ENCODE measurements around the gene SYNPO2.
"Not testable (repeated sequence)": the region's sequence is repeated elsewhere in the genome, so short reads cannot be mapped to it uniquely, and the experiment has no call there.

Gene SYNPO2

DNA sequence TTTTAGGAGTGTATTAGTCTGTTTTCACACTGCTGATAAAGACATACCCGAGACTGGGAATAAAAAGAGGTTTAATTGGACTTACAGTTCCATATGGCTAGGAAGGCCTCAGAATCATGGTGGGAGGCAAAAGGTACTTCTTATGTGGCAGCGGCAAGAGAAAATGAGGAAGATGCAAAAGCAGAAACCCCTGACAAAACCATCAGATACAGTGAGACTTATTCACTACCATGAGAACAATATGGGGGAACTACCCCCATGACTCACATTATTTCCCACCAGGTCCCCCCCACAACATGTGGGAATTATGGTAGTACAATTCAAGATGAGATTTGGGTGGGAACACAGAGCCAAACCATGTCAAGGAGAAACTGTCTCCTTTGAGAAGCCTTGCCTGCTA lies 121.6 kb downstream of the SYNPO2 start:
- not testable (repeated sequence) for DNase-seq

DNA sequence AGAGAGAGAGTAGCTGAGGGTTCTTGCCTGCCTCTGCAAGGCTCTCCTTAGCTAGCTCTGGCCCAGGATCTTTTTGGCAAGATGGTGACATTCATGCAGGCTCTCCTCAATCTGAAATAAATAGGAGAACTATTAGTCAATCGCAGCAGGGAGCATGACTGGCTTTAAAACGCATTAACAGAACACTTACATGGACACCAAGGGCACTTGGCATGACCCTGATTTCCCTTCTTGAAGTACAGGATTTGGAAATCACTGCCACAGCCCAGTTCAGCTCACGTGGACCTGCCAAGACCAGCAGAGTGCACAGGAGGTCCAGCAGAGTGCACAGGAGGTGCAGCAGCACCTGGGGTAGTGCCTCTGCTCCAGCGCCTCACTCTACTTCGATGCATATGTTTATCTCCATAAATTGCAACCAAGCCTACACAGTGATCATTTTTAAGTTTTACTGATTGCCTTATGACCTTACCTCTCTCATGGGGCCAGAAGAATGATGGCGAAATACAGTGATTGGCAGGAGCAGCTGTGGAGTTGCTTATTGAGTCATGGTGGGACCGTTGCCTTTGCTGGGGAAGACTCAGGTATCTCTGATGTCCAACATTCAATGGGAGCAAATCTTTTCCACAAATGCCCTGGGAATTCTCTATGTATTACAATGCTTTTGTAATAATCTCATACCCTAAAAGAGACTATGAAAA lies 122.4 kb downstream of the SYNPO2 start:
- DNase-seq: no peak

DNA sequence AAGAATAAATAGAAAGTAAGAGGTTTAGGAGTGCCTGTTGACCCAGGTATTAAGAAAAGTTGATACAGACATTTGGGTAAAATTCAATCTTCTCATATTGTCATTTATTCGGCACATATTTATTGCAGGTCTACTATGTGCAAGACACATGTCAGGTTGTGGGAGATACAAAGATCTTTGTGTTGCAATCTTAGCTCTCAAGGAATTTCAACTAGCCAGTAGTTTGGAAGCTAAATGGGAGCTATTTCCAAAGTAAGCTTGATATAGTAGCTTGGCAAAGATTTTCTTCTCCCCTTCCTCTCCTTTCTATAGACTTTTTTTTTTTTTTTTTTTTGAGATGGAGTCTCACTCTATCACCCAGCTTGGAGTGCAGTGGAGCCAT lies 122.9 kb downstream of the SYNPO2 start:
- no peak for DNase-seq

GRCh38 chr4:119014658-119015057 lies 126.0 kb downstream of the SYNPO2 start:
- DNase-seq: no peak

DNA sequence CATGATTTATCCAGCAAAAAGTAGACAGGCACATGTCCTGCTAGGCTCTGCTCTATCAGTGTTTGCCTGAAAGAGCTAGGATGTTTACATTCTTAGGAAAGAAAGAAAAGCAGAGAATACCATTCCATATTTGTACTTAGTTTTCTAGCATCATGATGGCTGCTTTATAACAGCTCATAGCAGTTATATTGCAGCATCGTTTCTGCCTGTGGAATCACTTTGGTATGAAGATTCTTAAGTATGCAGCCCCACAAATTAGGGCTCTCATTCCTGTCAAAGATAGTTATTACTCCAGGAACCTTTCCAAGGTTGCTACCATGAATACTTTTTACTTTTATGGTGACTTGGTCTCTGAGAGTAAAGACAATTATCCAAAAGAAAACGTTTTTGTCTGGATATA lies 128.0 kb downstream of the SYNPO2 start:
- no peak for DNase-seq

GRCh38 chr4:119017636-119018035 lies 129.0 kb downstream of the SYNPO2 start:
- DNase-seq: no peak

GRCh38 chr4:119020158-119020557 lies 131.5 kb downstream of the SYNPO2 start:
- DNase-seq: no peak

- DNase-seq: not testable (repeated sequence)
Measured at GRCh38 chr4:119022520-119022919, 133.9 kb downstream of the SYNPO2 start.

DNA sequence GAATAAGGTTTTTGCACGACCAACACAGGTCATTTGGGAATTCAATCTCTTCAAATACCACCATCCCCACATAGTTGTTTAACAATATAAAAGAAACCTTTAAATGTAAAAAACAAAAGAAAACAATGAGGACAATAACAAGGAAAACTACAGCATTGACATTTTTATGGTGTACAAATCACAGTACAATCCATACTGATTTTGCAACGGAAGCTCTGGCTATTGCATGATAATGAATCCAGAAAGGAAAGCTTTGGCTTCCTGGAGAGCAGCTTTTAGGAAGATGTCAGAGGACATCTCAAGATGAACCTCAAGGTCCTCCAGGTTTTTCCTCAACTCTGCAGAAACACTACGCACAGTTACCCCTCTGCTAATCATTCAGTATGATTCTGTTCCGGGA lies 135.4 kb downstream of the SYNPO2 start:
- no peak for DNase-seq

GRCh38 chr4:119025420-119025819 lies 136.8 kb downstream of the SYNPO2 start:
- DNase-seq: no peak

DNA sequence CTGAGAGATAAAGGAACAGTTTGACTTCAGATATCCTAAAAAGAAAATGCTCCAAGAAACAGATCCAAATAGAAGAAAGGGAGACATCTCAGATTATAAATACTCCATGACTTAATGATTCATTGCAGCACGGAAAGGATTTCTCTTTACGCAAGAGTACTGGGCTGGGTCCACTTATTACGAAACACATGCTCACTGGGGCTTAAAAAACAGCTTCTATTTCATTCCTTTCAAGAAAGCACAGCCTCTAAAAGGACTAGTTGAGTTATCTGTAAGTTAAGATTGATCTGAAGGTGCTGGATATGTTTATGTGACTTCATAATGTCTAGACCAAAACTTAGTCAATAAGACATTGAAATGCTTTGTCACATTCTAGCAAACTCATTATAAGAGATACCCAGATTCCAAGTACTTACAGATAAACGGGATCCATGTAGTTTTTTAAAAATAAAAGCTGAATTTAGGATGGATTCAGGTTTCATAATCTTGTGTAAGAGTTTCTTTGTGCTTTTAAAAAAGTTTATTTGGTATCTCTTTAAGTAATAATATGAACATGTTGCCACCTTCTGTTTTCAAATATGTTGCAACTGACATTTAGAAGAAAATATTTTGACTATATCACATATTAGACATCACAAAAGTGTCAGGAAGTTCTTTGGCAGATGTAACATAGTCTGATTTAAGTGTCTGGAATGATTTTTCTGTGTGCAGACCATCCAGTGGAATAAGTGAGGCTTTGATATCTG lies 137.4 kb downstream of the SYNPO2 start:
- no peak for DNase-seq

DNA sequence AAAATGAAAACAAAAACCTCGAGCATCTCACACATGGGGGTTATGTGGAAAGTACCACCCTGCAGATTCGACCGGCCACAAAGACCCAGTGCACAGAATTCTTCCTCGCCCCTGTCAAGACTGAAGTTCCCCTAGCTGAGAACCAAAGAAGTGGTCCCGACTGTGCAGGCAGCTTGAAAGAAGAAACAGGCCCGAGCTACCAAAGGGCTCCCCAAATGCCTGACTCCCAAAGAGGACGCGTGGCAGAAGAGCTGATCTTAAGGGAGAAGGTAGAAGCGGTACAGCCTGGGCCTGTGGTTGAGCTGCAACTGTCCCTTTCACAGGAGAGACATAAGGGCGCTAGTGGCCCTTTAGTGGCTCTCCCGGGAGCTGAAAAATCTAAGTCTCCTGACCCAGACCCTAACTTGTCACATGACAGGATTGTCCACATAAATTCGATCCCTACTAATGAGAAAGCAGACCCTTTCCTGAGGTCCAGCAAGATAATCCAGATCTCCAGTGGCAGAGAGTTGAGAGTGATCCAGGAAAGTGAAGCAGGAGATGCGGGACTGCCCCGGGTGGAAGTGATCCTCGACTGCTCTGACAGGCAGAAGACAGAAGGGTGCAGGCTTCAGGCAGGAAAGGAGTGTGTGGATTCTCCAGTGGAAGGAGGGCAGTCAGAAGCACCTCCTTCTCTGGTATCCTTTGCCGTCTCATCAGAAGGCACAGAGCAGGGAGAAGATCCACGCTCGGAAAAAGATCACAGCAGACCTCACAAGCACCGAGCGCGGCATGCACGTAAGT lies 138.2 kb downstream of the SYNPO2 start:
- no peak for DNase-seq

DNA sequence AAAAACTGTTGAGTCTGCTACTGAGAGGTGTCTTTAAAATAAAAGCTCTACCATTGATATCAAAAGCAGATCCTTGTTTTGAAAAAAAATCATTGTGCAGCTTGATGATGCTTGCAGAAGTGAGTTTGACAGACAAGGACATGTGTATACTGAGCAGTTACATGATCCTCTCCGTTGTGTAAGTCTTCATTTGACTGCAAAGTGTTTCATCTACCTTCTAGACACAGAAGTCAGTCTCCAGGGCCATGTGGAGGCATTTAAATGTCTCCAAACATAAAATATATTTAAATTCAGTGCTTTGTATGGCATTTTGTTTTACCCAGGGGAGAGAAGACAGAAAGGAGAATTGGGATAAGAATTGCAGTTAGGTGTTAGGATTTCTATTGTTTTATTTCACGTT lies 139.2 kb downstream of the SYNPO2 start:
- no peak for DNase-seq

- DNase-seq: no peak
Measured at GRCh38 chr4:119028296-119028695, 139.6 kb downstream of the SYNPO2 start.

DNA sequence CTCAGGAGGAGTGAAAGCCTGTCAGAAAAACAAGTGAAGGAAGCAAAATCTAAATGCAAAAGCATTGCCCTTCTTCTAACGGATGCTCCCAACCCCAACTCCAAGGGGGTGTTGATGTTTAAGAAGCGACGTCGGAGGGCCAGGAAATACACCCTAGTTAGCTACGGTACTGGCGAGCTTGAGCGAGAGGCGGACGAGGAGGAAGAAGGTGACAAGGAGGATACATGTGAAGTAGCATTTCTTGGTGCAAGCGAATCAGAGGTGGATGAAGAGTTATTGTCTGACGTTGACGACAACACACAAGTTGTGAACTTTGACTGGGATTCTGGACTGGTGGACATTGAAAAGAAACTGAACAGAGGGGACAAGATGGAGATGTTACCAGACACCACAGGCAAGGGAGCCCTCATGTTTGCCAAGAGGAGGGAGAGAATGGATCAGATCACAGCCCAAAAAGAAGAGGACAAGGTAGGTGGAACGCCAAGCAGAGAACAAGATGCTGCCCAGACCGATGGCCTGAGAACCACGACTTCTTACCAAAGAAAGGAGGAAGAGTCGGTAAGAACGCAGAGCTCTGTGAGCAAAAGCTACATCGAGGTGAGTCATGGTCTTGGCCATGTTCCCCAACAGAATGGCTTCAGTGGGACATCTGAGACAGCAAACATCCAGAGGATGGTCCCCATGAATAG lies 141.3 kb downstream of the SYNPO2 start:
- DNase-seq: no peak

GRCh38 chr4:119030536-119030890 lies 141.9 kb downstream of the SYNPO2 start:
- DNase-seq: no peak

- no peak for DNase-seq
Measured at GRCh38 chr4:119031218-119031617, 142.6 kb downstream of the SYNPO2 start.

DNA sequence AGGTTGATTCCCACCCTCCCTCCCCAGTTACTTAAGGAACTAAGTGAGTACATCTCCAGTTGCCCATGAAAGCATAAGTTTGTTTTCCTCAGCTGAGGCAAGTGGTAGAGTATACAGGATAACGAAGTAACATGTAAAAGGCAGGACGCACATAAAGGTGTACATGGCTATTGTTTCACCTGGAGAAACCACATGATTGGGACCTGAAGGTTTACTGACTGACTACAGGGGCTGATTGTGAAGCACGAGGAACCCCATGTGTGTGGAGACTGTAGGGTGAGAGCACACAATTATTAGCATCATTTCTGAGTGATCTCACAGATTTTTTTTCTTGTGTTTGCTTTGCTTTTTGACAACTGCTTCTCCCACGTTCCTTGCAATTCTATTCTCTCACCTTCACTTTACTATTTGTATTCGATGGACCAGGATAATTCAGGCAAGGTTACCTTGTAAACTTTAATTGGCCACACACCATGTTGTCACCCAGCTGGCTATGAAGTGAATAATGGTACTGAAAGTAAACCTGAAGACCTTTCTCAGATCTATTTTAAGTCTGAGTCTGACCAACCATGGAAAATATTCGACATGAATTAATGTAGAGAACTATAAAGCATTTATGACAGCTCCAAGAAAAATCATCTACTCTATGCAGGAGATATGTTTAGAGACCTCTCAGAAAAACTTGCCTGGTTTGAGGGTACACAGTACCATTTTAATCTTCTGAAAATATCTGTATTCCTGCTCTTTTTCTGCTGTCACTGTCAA lies 144.4 kb downstream of the SYNPO2 start:
- no peak for DNase-seq

- no peak for DNase-seq
Measured at GRCh38 chr4:119034276-119035008, 145.8 kb downstream of the SYNPO2 start.

GRCh38 chr4:119035951-119036737 lies 147.5 kb downstream of the SYNPO2 start:
- DNase-seq: no peak

DNA sequence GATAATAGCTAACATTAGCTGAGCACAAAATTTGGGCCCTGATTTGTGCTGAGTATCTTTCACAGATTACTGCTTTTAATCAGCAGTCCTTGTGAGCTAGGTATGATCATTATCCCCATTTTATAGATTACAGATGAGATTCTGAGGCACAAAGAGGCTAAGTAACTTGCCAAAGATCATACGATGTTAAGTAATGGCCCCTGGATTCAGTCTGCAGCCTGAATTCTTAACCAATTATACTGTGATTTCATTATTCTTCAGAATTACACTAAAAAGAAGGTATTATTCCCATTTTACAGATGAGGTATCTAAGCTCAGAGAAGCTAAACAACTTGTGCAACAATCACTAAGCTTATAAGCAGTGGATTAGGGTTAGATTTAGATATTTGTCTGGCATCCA lies 149.1 kb downstream of the SYNPO2 start:
- no peak for DNase-seq

Measured in NCI-H1092 treated with DMSO at 0.1 percent for 48 hours (cell line).